Neuronal stem cell (in vitro differentiated cells): Measurements from ENCODE around the gene TP63.
A peak's percentile ranks its signal among the peaks of the same experiment; 100 is the strongest.

Source experiments
- DNase-seq: peaks from one replicate; pipeline ENCODE4 v3.0.0-alpha.2; 2013; ENCODE audit warnings: low spot score
- H2AFZ ChIP-seq: one replicate; pipeline ENCODE4 v1.6.1; 2013; ENCODE audit warnings: mild to moderate bottlenecking, low read length, inconsistent platforms
- H2AK5ac ChIP-seq: 2 replicates; pipeline ENCODE4 v1.6.1; 2013; ENCODE audit warnings: low read depth, mild to moderate bottlenecking, inconsistent platforms, low read length, moderate library complexity, mixed read lengths
- H2BK120ac ChIP-seq: 2 replicates; pipeline ENCODE4 v1.6.1; 2013; ENCODE audit warnings: low read depth, mild to moderate bottlenecking, inconsistent platforms, low read length, moderate library complexity, mixed read lengths
- H2BK12ac ChIP-seq: one replicate; pipeline ENCODE4 v1.6.1; 2013; ENCODE audit warnings: low read length, inconsistent platforms
- H2BK15ac ChIP-seq: 2 replicates; pipeline ENCODE4 v1.6.1; 2013; ENCODE audit warnings: mild to moderate bottlenecking, low read length, inconsistent platforms, mixed read lengths
- H2BK5ac ChIP-seq: one replicate; pipeline ENCODE4 v1.6.1; 2013; ENCODE audit warnings: inconsistent platforms, mild to moderate bottlenecking, low read length, moderate library complexity
- H3K14ac ChIP-seq: one replicate; pipeline ENCODE4 v1.6.1; 2013; ENCODE audit warnings: low read length, inconsistent platforms
- H3K18ac ChIP-seq: 2 replicates; pipeline ENCODE4 v1.6.1; 2013; ENCODE audit warnings: low read length, inconsistent platforms
- H3K23ac ChIP-seq: 2 replicates; pipeline ENCODE4 v1.6.1; 2013; ENCODE audit warnings: low read depth, mild to moderate bottlenecking, mixed read lengths, low read length, inconsistent platforms; ENCODE audit not compliant: poor library complexity
- H3K27ac ChIP-seq: replicated peaks from 3 replicates; pipeline ENCODE4 v1.5.1; 2013; ENCODE audit warnings: low read length, inconsistent platforms
- H3K27me3 ChIP-seq, 3 experiments: 2 replicates each; pipeline ENCODE4 v1.6.1; 2013; ENCODE audit warnings: low read length in 3 of 3, mild to moderate bottlenecking in 2 of 3, inconsistent platforms in 1 of 3, low read depth in 1 of 3, mixed read lengths in 1 of 3, moderate library complexity in 1 of 3; ENCODE audit not compliant: control insufficient read depth in 3 of 3, insufficient read depth in 3 of 3
- H3K36me3 ChIP-seq, 2 donors: replicated peaks in 1 of 2; 2 replicates each; pipeline ENCODE4 v1.6.1; 2013; ENCODE audit warnings: low read length in 2 of 2; ENCODE audit not compliant: control insufficient read depth in 2 of 2, insufficient read depth in 2 of 2
- H3K4ac ChIP-seq: 2 replicates; pipeline ENCODE4 v1.6.1; 2013; ENCODE audit warnings: inconsistent platforms, mild to moderate bottlenecking, low read length, moderate library complexity
- H3K4me1 ChIP-seq, 2 donors: 1 replicate in 1 of 2; 2 replicates in 1 of 2; pipeline ENCODE4 v1.6.1; 2013; ENCODE audit warnings: low read length in 2 of 2, low read depth in 1 of 2; ENCODE audit not compliant: control insufficient read depth in 2 of 2, insufficient read depth in 1 of 2
- H3K4me2 ChIP-seq: one replicate; pipeline ENCODE4 v1.6.1; 2013; ENCODE audit warnings: mild to moderate bottlenecking, low read length, inconsistent platforms; ENCODE audit not compliant: insufficient read depth, poor library complexity, severe bottlenecking
- H3K4me3 ChIP-seq, 2 donors: 2 replicates each; pipeline ENCODE4 v1.5.1; 2013; ENCODE audit warnings: low read length in 2 of 2, mild to moderate bottlenecking in 2 of 2, inconsistent platforms in 1 of 2, moderate library complexity in 1 of 2
- H3K79me1 ChIP-seq: one replicate; pipeline ENCODE4 v1.6.1; 2013; ENCODE audit warnings: low read depth, mild to moderate bottlenecking, inconsistent platforms, low read length, moderate library complexity
- H3K9ac ChIP-seq: one replicate; pipeline ENCODE4 v1.6.1; 2013; ENCODE audit warnings: mild to moderate bottlenecking, low read depth, low read length, inconsistent platforms; ENCODE audit not compliant: poor library complexity
- H3K9me3 ChIP-seq, 2 donors: replicated peaks in 1 of 2; 2 replicates each; pipeline versions ENCODE3 to v1.6.1; 2013; ENCODE audit warnings: low read length in 2 of 2, mild to moderate bottlenecking in 2 of 2, inconsistent platforms in 1 of 2, low read depth in 1 of 2, mixed read lengths in 1 of 2, moderate library complexity in 1 of 2; ENCODE audit not compliant: control insufficient read depth in 2 of 2, insufficient read depth in 1 of 2
- H4K8ac ChIP-seq: one replicate; pipeline ENCODE4 v1.6.1; 2013; ENCODE audit warnings: low read depth, mild to moderate bottlenecking, inconsistent platforms, low read length, moderate library complexity
- H4K91ac ChIP-seq: one replicate; pipeline ENCODE4 v1.6.1; 2013; ENCODE audit warnings: low read length, low read depth, mild to moderate bottlenecking, inconsistent platforms; ENCODE audit not compliant: poor library complexity
- WGBS, 2 donors: extraction: QIAGEN DNeasy Blood & Tissue Kit; methylation state at CpG; one replicate each; pipeline ENCODE4 v1.1.7; 2013; ENCODE audit warnings: missing lambda C conversion rate in 2 of 2, mixed read lengths in 1 of 2; ENCODE audit not compliant: insufficient read length in 2 of 2, insufficient replicate concordance in 1 of 2; ENCODE audit errors: extremely low coverage in 2 of 2; 5-methylcytosine and 5-hydroxymethylcytosine counted together

The TP63 gene

GRCh38 chr3:189833266-189833665 lies 202.1 kb downstream of the TP63 start:
- Histone ChIP-seq H3K4me2 (no peak overlapping the region), H2BK120ac (no peak overlapping the region), H3K27ac (no peak overlapping the region), H2AFZ (no peak overlapping the region), H4K91ac (no peak overlapping the region), H2BK12ac (no peak overlapping the region), H3K4me1 (no peaks in the 10 kb centered on the region), H3K4ac (no peak overlapping the region), H3K9me3 (no peaks in the 10 kb centered on the region), H3K23ac (no peak overlapping the region), H2BK15ac (no peak overlapping the region), H3K27me3 (peaks cover 0 to 16% (median 0%) of the 10 kb centered on the region in 3 experiments), H3K79me1 (no peaks in the 10 kb centered on the region), H3K14ac (no peak overlapping the region), H2AK5ac (no peak overlapping the region), H3K36me3 (no peaks in the 10 kb centered on the region), H3K4me3 (no peak overlapping the region), H4K8ac (no peak overlapping the region), H2BK5ac (no peak overlapping the region), H3K9ac (no peak overlapping the region), H3K18ac (no peak overlapping the region)
- WGBS, 2 donors, result no CpG with 5 or more reads among the region's 2 CpGs
- no peak for DNase-seq

DNA sequence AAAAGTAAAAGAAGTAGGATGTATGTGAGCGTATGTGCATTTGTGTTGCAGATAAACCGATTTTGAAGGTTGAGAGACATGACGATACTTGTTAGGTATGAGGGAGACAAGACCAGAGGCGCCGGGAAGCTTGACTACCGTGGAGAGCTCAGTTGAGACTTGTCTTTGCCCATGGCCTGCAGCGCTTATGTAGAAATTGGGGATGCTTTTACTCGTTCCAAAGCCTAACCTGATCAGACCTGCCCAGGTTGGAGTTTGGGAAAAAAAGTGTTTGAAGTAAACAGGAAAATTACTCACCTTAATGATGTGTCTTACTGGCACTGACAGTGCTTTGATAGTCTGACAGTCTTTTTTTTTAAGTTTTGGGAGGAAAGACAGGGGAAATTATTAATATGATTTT lies 202.8 kb downstream of the TP63 start:
- H2BK120ac ChIP-seq, result no peak overlapping the region
- no peak overlapping the region for H3K4me3 ChIP-seq
- no peaks in the 10 kb centered on the region for H3K9me3 ChIP-seq
- H3K23ac ChIP-seq, result no peak overlapping the region
- no peak overlapping the region for H3K4ac ChIP-seq
- H3K4me2 ChIP-seq, result no peak overlapping the region
- no peak overlapping the region for H2BK12ac ChIP-seq
- WGBS, 2 donors, result 100% methylated on average over 1 to 2 of the region's 8 CpGs
- no peak overlapping the region for H4K91ac ChIP-seq
- H3K27ac ChIP-seq, result no peak overlapping the region
- no peak overlapping the region for H2BK5ac ChIP-seq
- no peak overlapping the region for H3K14ac ChIP-seq
- no peak overlapping the region for H3K9ac ChIP-seq
- no peaks in the 10 kb centered on the region for H3K4me1 ChIP-seq
- H3K79me1 ChIP-seq, result no peaks in the 10 kb centered on the region
- H3K36me3 ChIP-seq, result no peaks in the 10 kb centered on the region
- DNase-seq, result no peak
- H2BK15ac ChIP-seq, result no peak overlapping the region
- H2AFZ ChIP-seq, result no peak overlapping the region
- H2AK5ac ChIP-seq, result no peak overlapping the region
- H3K18ac ChIP-seq, result no peak overlapping the region
- H4K8ac ChIP-seq, result no peak overlapping the region
- peaks cover 0 to 16% (median 0%) of the 10 kb centered on the region in 3 experiments for H3K27me3 ChIP-seq

DNA sequence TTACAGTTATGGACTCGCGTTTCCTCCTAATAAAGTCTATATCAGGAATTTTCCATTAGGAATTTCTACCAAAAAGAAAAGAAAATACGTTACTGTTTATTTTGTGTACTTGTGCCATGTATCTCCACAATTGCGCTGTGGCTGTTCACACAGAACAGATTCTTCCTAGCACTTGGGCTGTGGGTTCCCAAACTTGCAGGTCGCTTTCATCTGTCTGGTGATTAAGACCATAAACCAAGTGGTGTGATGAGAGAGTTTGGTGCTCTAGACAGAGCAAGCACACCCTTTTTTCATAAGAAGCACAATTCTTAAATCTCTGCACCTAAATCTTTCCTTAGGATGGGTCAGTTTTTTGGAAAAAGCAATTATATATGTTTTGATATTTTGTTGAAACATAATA lies 203.3 kb downstream of the TP63 start:
- Histone ChIP-seq H4K91ac (no peak overlapping the region), H2BK12ac (no peak overlapping the region), H2AK5ac (no peak overlapping the region), H3K23ac (no peak overlapping the region), H3K9me3 (no peaks in the 10 kb centered on the region), H3K4me2 (no peak overlapping the region), H2BK120ac (no peak overlapping the region), H2BK15ac (no peak overlapping the region), H3K79me1 (no peaks in the 10 kb centered on the region), H3K18ac (no peak overlapping the region), H2BK5ac (no peak overlapping the region), H3K27ac (no peak overlapping the region), H3K14ac (peak overlapping the region; percentile 38), H2AFZ (no peak overlapping the region), H4K8ac (no peak overlapping the region), H3K27me3 (peaks cover 0 to 16% (median 0%) of the 10 kb centered on the region in 3 experiments), H3K9ac (no peak overlapping the region), H3K4me1 (no peaks in the 10 kb centered on the region), H3K4me3 (no peak overlapping the region), H3K36me3 (no peaks in the 10 kb centered on the region), H3K4ac (no peak overlapping the region)
- no CpG with 5 or more reads among the region's 5 CpGs for WGBS, 2 donors
- DNase-seq, result no peak

DNA sequence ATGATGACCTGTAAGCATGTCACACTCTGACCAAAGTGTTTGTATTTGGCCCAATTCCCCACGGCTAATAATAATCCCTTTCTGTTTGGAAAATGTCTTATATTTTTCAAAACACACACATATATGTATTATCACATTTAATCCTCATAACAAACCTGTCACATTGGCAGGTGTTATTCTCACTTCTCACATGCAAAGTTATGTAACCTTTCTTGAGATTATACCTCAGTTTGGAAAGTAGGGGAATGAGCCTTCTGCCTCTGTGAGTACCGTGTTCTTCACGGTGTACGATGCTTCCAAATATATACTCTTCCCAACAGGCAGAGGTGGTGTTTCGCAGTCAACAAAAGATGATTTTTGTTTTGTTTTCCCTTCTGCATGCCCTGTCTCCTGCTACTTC lies 205.6 kb downstream of the TP63 start:
- Histone ChIP-seq H3K4me2 (no peak overlapping the region), H3K27ac (no peak overlapping the region), H4K8ac (no peak overlapping the region), H2BK15ac (no peak overlapping the region), H3K9me3 (no peaks in the 10 kb centered on the region), H3K14ac (no peak overlapping the region), H2BK5ac (no peak overlapping the region), H3K4me3 (no peak overlapping the region), H2AK5ac (no peak overlapping the region), H3K23ac (no peak overlapping the region), H3K4ac (no peak overlapping the region), H2BK120ac (no peak overlapping the region), H4K91ac (no peak overlapping the region), H2AFZ (no peak overlapping the region), H3K36me3 (no peaks in the 10 kb centered on the region), H3K27me3 (peaks cover 0 to 16% (median 0%) of the 10 kb centered on the region in 3 experiments), H3K4me1 (no peaks in the 10 kb centered on the region), H2BK12ac (no peak overlapping the region), H3K79me1 (no peaks in the 10 kb centered on the region), H3K18ac (no peak overlapping the region), H3K9ac (no peak overlapping the region)
- no CpG with 5 or more reads among the region's 5 CpGs for WGBS, 2 donors
- DNase-seq, result no peak
